ENCODE results near the gene ACR. TPM values are rescaled to one million over a fixed set of nuclear protein-coding genes. Genes with fewer than 3 reads are reported as not detected.

ACR gene
- total and polyA plus RNA-seq, 2 experiments from 2014 or later = not detected

- TF ChIP-seq ZNF462 (CRISPR knock-in tag; IDR thresholded peaks at IDR 0.05) (no peak), NANOG (IDR thresholded peaks at IDR 0.05; ENCODE audit: borderline replicate concordance) (no peak), ZNF114 (CRISPR knock-in tag; IDR thresholded peaks at IDR 0.05) (no peak)
Observed at GRCh38 chr22:50716290-50717024, 21.5 kb upstream of the ACR start (continued).

- no peaks in the 10 kb centered on the region for H3K4me1 ChIP-seq (ENCODE audit: insufficient read depth)
- H3K36me3 Mint-ChIP-seq (ENCODE audit: low read depth) = no peaks in the 10 kb centered on the region; the same call in 2 of the 3 replicates
- no peaks in the 10 kb centered on the region for H3K9me2 ChIP-seq (ENCODE audit: insufficient read depth)
- TF ChIP-seq CTCF (conservative IDR thresholded peaks at IDR 0.05; ENCODE audit: low read depth in 2 of 2) = peak in 1 of 2 experiments; percentile 36; a peak in 1 of 4 replicates
- no peak for TF ChIP-seq ZNF331 (CRISPR knock-in tag; IDR thresholded peaks at IDR 0.05; ENCODE audit: low read depth)
- no peak for ATAC-seq
- no peak overlapping the region for H3K4me2 ChIP-seq
- H3K27ac Mint-ChIP-seq = no peak overlapping the region
- no peak overlapping the region for H2AFZ ChIP-seq
- H3K36me3 ChIP-seq (ENCODE audit: insufficient read depth) = no peaks in the 10 kb centered on the region
- peaks cover 51% of the 10 kb centered on the region for H3K27me3 ChIP-seq (ENCODE audit: insufficient read depth)
- DNase-seq (ENCODE audit: low spot score) = no peak
- H3K27ac ChIP-seq (ENCODE audit: low read depth) = no peak overlapping the region
- H4K20me1 ChIP-seq (replicated peaks; ENCODE audit: insufficient read depth) = no peaks in the 10 kb centered on the region; the same call in 1 of the 2 replicates
- no peaks in the 10 kb centered on the region for H3K4me1 Mint-ChIP-seq
- H3K4me3 Mint-ChIP-seq = no peak overlapping the region; the same call in 2 of the 3 replicates
- no peak overlapping the region for H3K4me3 ChIP-seq
- H3K79me2 ChIP-seq (replicated peaks; ENCODE audit: insufficient read depth) = no peaks in the 10 kb centered on the region
- no peaks in the 10 kb centered on the region for H3F3A ChIP-seq (replicated peaks; ENCODE audit: low read depth)
- peaks cover 49% of the 10 kb centered on the region for H3K27me3 Mint-ChIP-seq (ENCODE audit: insufficient read depth, low read depth, poor library complexity)
- peaks cover 2% of the 10 kb centered on the region for H3K9me3 Mint-ChIP-seq
Observed at GRCh38 chr22:50717709-50718351, 20.2 kb upstream of the ACR start.
